Ascending aorta (tissue), 2 donors: ENCODE data around the gene SETD7. TPM values are rescaled to one million over a fixed set of nuclear protein-coding genes. Genes with fewer than 3 reads are reported as not detected.
"Not testable (repeated sequence)": the region's sequence is repeated elsewhere in the genome, so short reads cannot be mapped to it uniquely, and the experiment has no call there.

Experiments
- DNase-seq, 2 donors: peaks; one replicate each; pipeline ENCODE4 v3.0.0-alpha.2; 2019; ENCODE audit warnings: low spot score in 2 of 2
- H3K27ac ChIP-seq, 2 donors: fragments of 200-600 bp; sonication (generic); one replicate each; pipeline ENCODE4 v1.5.1; 2016 to 2017; ENCODE audit warnings: mild to moderate bottlenecking in 1 of 2
- H3K27me3 ChIP-seq: fragments of 200-600 bp; sonication (generic); one replicate; pipeline ENCODE4 v1.5.1; 2017
- H3K36me3 ChIP-seq, 2 donors: fragments of 200-600 bp; sonication (generic); one replicate each; pipeline ENCODE4 v1.5.1; 2016
- H3K4me1 ChIP-seq, 2 donors: fragments of 200-600 bp; sonication (generic); one replicate each; pipeline ENCODE4 v1.5.1; 2016 to 2017; ENCODE audit warnings: mild to moderate bottlenecking in 1 of 2
- H3K4me3 ChIP-seq, 2 donors: fragments of 200-600 bp; sonication (generic); one replicate each; pipeline ENCODE4 v1.5.1; 2016 to 2017; ENCODE audit warnings: mild to moderate bottlenecking in 1 of 2
- H3K9me3 ChIP-seq, 2 donors: fragments of 200-600 bp; sonication (generic); one replicate each; pipeline ENCODE4 v1.5.1; 2016
- intact Hi-C: fragments of 100-400 bp; cut with DNase I; formaldehyde crosslinking; loops from one replicate; pipeline ENCODE4 v1.15.1; 2023
- total RNA-seq: library from RNA; depleted of rRNA; stranded (reverse); fragments of >200 nt; gene quantifications from one replicate; pipeline ENCODE4 v1.1.0, GENCODE V29; 2016
- TF ChIP-seq, protein P1 (sequence below), 3 experiments: fragments of 200-600 bp in 2 of 3; fragments of 450-650 bp in 1 of 3; sonication (generic) in 2 of 3; IDR thresholded peaks; one replicate each; pipeline ENCODE4 v1.5.1; 2016 to 2019; ENCODE audit warnings: antibody characterized with exemption in 3 of 3, mild to moderate bottlenecking in 1 of 3, moderate library complexity in 1 of 3

Gene SETD7
- total RNA-seq, 1 donor from 2014 or later, result 33.2 TPM

GRCh38 chr4:139469216-139469615, 86.8 kb downstream of the SETD7 start:
- no peak for DNase-seq
- Histone ChIP-seq H3K27ac (no peak overlapping the region), H3K4me3 (no peak overlapping the region), H3K36me3 (peaks cover 6 to 19% of the 10 kb centered on the region in 2 donors), H3K27me3 (no peaks in the 10 kb centered on the region), H3K4me1 (peaks cover 0 to 3% of the 10 kb centered on the region in 2 donors), H3K9me3 (peaks cover 0 to 7% of the 10 kb centered on the region in 2 donors)
- intact Hi-C loops, result no loop called here
- TF ChIP-seq, protein P1, sequence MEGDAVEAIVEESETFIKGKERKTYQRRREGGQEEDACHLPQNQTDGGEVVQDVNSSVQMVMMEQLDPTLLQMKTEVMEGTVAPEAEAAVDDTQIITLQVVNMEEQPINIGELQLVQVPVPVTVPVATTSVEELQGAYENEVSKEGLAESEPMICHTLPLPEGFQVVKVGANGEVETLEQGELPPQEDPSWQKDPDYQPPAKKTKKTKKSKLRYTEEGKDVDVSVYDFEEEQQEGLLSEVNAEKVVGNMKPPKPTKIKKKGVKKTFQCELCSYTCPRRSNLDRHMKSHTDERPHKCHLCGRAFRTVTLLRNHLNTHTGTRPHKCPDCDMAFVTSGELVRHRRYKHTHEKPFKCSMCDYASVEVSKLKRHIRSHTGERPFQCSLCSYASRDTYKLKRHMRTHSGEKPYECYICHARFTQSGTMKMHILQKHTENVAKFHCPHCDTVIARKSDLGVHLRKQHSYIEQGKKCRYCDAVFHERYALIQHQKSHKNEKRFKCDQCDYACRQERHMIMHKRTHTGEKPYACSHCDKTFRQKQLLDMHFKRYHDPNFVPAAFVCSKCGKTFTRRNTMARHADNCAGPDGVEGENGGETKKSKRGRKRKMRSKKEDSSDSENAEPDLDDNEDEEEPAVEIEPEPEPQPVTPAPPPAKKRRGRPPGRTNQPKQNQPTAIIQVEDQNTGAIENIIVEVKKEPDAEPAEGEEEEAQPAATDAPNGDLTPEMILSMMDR (IDR thresholded peaks at IDR 0.05), result no peak

GRCh38 chr4:139468756-139469155, 87.3 kb downstream of the SETD7 start:
- H3K9me3 ChIP-seq, H3K4me3 ChIP-seq, intact Hi-C loops: not testable (repeated sequence)

GRCh38 chr4:139465922-139466321, 90.1 kb downstream of the SETD7 start:
- DNase-seq, result no peak
- Histone ChIP-seq H3K9me3 (peaks cover 0 to 7% of the 10 kb centered on the region in 2 donors), H3K27ac (no peak overlapping the region), H3K27me3 (no peaks in the 10 kb centered on the region), H3K4me3 (no peak overlapping the region), H3K4me1 (peaks cover 0 to 9% of the 10 kb centered on the region in 2 donors), H3K36me3 (no peaks in the 10 kb centered on the region)
- intact Hi-C loops, result no loop called here
- TF ChIP-seq, protein P1 (IDR thresholded peaks at IDR 0.05), result no peak

More at GRCh38 chr4:139468756-139469155, 87.3 kb downstream of the SETD7 start:
- H3K4me1 ChIP-seq, H3K27ac ChIP-seq, DNase-seq, H3K27me3 ChIP-seq: not testable (repeated sequence)
- H3K36me3 ChIP-seq, result peaks cover 6 to 15% of the 10 kb centered on the region in 2 donors

GRCh38 chr4:139464512-139464911, 91.5 kb downstream of the SETD7 start:
- intact Hi-C loops, H3K4me3 ChIP-seq, DNase-seq, H3K36me3 ChIP-seq, H3K27me3 ChIP-seq, H3K27ac ChIP-seq, H3K9me3 ChIP-seq: not testable (repeated sequence)
- H3K4me1 ChIP-seq, result peaks cover 0 to 11% of the 10 kb centered on the region in 2 donors

DNA sequence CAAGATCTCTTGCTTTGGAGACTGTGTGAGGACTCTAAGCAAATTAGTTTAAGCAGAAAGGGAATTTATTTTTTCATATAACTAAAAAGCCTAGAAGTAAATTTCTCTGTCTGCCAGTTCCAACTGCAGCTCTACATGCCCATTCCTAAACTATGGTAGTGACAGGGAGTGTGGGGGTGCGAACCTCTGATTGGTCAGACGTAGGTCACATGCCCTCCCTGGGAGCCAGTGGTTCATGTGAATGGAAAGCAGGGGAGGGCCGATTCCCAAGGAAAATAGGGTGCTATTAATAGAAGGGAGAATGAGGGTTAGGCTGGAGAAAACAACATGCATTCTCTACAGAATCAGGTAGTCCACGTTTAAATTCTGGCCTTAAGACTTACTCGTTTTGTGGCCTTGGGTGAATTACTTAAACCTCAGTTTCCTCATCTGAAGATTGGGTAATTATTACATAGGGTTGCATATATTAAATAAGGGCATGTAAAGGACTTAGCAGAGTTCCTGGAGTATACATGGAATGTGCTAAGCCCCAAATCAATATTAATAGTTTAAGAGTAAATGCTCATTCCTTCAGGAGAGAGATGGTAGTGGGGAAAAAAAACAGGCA, 94.9 kb downstream of the SETD7 start:
- peak overlapping the region; percentile 12 to 13 for H3K27ac ChIP-seq
- intact Hi-C loops, result no loop called here
- peaks cover 3 to 25% of the 10 kb centered on the region in 2 donors for H3K4me1 ChIP-seq
- TF ChIP-seq, protein P1 (IDR thresholded peaks at IDR 0.05), result no peak
- no peaks in the 10 kb centered on the region for H3K9me3 ChIP-seq
- H3K36me3 ChIP-seq, result no peaks in the 10 kb centered on the region
- no peak for DNase-seq
- H3K27me3 ChIP-seq, result no peaks in the 10 kb centered on the region
- H3K4me3 ChIP-seq, result no peak overlapping the region

GRCh38 chr4:139460565-139460964, 95.5 kb downstream of the SETD7 start:
- Histone ChIP-seq H3K36me3 (no peaks in the 10 kb centered on the region), H3K4me1 (peaks cover 3 to 25% of the 10 kb centered on the region in 2 donors), H3K27me3 (no peaks in the 10 kb centered on the region), H3K4me3 (no peak overlapping the region), H3K9me3 (no peaks in the 10 kb centered on the region), H3K27ac (peak overlapping the region in 1 of 2 donors; percentile 13)
- intact Hi-C loops, result no loop called here
- DNase-seq, result no peak
- TF ChIP-seq, protein P1 (IDR thresholded peaks at IDR 0.05), result no peak
